ENCODE data around the gene RPL13.
"Not testable (repeated sequence)": the region's sequence is repeated elsewhere in the genome, so short reads cannot be mapped to it uniquely, and the experiment has no call there.

RPL13 gene

GRCh38 chr16:89570342-89570923 lies 10.0 kb downstream of the RPL13 start:
- H3K4me1 ChIP-seq (ENCODE audit: control insufficient read depth, insufficient read depth, low read depth, low read length), result peaks cover 26% of the 10 kb centered on the region
- no peak overlapping the region for H3K9ac ChIP-seq (ENCODE audit: low read length)
- H2BK15ac ChIP-seq (ENCODE audit: low read depth, poor library complexity, severe bottlenecking), result no peak overlapping the region
- 89% methylated on average over 25 of the region's 30 CpGs for WGBS
- H3K23ac ChIP-seq (ENCODE audit: low read length in 2 of 2), result no peak overlapping the region
- no peak overlapping the region for H2AK5ac ChIP-seq (ENCODE audit: low read length, severe bottlenecking)
- H2BK120ac ChIP-seq (ENCODE audit: low read depth, low read length), result no peak overlapping the region
- H3K4me3 ChIP-seq (ENCODE audit: insufficient read depth in 1 of 2, low read depth in 1 of 2, low read length in 2 of 2), result no peak overlapping the region
- no peaks in the 10 kb centered on the region for H3K79me1 ChIP-seq (replicated peaks; ENCODE audit: low read length, poor library complexity, severe bottlenecking)
- no peaks in the 10 kb centered on the region for H3K9me3 ChIP-seq (ENCODE audit: control insufficient read depth, low read length)
- H3K14ac ChIP-seq (ENCODE audit: low read length in 2 of 2), result no peak overlapping the region
- H2AFZ ChIP-seq (ENCODE audit: low read depth, low read length), result no peak overlapping the region
- no peak overlapping the region for H3K27ac ChIP-seq (ENCODE audit: low read length, poor library complexity, severe bottlenecking)
- H3K27me3 ChIP-seq (ENCODE audit: control insufficient read depth in 1 of 2, insufficient read depth in 1 of 2, low read length in 2 of 2), result peaks cover 9 to 47% of the 10 kb centered on the region in 2 experiments
- no peak for DNase-seq
- H3K36me3 ChIP-seq (ENCODE audit: control insufficient read depth in 1 of 2, insufficient read depth in 2 of 2, low read depth in 1 of 2, low read length in 2 of 2), result peaks cover 0 to 5% of the 10 kb centered on the region in 2 experiments
- H4K8ac ChIP-seq (ENCODE audit: low read length), result no peak overlapping the region
- no peak overlapping the region for H3K4me2 ChIP-seq (ENCODE audit: low read length, poor library complexity, severe bottlenecking)
- no peak overlapping the region for H2BK12ac ChIP-seq (ENCODE audit: low read length in 2 of 2)
- no peak overlapping the region for H2BK5ac ChIP-seq (ENCODE audit: low read depth, low read length, poor library complexity, severe bottlenecking)
- no peak overlapping the region for H4K91ac ChIP-seq (ENCODE audit: low read length)
- no peak overlapping the region for H3K4ac ChIP-seq (ENCODE audit: low read depth in 1 of 2, low read length in 2 of 2)
- H3K18ac ChIP-seq (ENCODE audit: low read depth in 1 of 2, low read length in 2 of 2), result no peak overlapping the region

DNA sequence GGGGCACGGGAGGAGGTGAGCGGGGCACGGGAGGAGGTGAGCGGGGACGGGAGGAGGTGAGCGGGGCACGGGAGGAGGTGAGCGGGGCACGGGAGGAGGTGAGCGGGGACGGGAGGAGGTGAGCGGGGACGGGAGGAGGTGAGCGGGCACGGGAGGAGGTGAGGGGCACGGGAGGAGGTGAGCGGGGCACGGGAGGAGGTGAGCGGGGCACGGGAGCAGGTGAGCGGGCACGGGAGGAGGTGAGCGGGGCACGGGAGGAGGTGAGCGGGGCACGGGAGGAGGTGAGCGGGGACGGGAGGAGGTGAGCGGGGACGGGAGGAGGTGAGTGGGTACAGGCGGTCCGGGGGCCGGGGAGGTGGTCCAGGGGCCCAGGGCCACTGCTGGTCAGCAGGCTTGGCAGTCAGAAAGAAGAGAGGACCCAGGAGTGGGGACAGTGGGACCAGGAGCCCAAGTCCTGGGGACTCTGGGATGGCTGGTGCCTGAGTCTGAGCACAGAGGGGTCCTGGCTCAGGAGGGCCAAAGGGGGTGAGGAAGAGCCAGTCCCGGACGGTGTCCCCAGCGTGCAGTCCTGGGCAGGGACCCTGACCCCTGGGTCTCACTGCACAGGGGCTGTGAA lies 10.6 kb downstream of the RPL13 start:
- not testable (repeated sequence) for H2AFZ ChIP-seq (ENCODE audit: low read depth, low read length); H2BK120ac ChIP-seq (ENCODE audit: low read depth, low read length); H2BK15ac ChIP-seq (ENCODE audit: low read depth, poor library complexity, severe bottlenecking); H2AK5ac ChIP-seq (ENCODE audit: low read length, severe bottlenecking); H2BK12ac ChIP-seq (ENCODE audit: low read length in 2 of 2); H3K9me3 ChIP-seq (ENCODE audit: control insufficient read depth, low read length); H4K8ac ChIP-seq (ENCODE audit: low read length); H3K4me2 ChIP-seq (ENCODE audit: low read length, poor library complexity, severe bottlenecking); H3K18ac ChIP-seq (ENCODE audit: low read depth in 1 of 2, low read length in 2 of 2); H3K14ac ChIP-seq (ENCODE audit: low read length in 2 of 2); H4K91ac ChIP-seq (ENCODE audit: low read length); H3K79me1 ChIP-seq (replicated peaks; ENCODE audit: low read length, poor library complexity, severe bottlenecking); H2BK5ac ChIP-seq (ENCODE audit: low read depth, low read length, poor library complexity, severe bottlenecking); H3K4ac ChIP-seq (ENCODE audit: low read depth in 1 of 2, low read length in 2 of 2); H3K27ac ChIP-seq (ENCODE audit: low read length, poor library complexity, severe bottlenecking); H3K9ac ChIP-seq (ENCODE audit: low read length); H3K23ac ChIP-seq (ENCODE audit: low read length in 2 of 2); H3K36me3 ChIP-seq (ENCODE audit: control insufficient read depth in 1 of 2, insufficient read depth in 2 of 2, low read depth in 1 of 2, low read length in 2 of 2); H3K4me3 ChIP-seq (ENCODE audit: insufficient read depth in 1 of 2, low read depth in 1 of 2, low read length in 2 of 2); DNase-seq
- whole genome bisulfite sequencing, result 96% methylated on average over 34 of the region's 36 CpGs
- Histone ChIP-seq H3K27me3 (ENCODE audit: control insufficient read depth in 1 of 2, insufficient read depth in 1 of 2, low read length in 2 of 2) (peaks cover 9 to 50% of the 10 kb centered on the region in 2 experiments), H3K4me1 (ENCODE audit: control insufficient read depth, insufficient read depth, low read depth, low read length) (peaks cover 25% of the 10 kb centered on the region)

GRCh38 chr16:89571636-89572035 lies 11.2 kb downstream of the RPL13 start:
- H4K8ac ChIP-seq (ENCODE audit: low read length), result no peak overlapping the region
- WGBS, result 94% methylated on average over 18 of the region's 18 CpGs
- H3K14ac ChIP-seq (ENCODE audit: low read length in 2 of 2), result no peak overlapping the region
- DNase-seq, result no peak
- H4K91ac ChIP-seq (ENCODE audit: low read length), result no peak overlapping the region
- peaks cover 9 to 55% of the 10 kb centered on the region in 2 experiments for H3K27me3 ChIP-seq (ENCODE audit: control insufficient read depth in 1 of 2, insufficient read depth in 1 of 2, low read length in 2 of 2)
- peak overlapping the region; percentile 12 for H2BK15ac ChIP-seq (ENCODE audit: low read depth, poor library complexity, severe bottlenecking)
- H3K9me3 ChIP-seq (ENCODE audit: control insufficient read depth, low read length), result no peaks in the 10 kb centered on the region
- no peak overlapping the region for H3K18ac ChIP-seq (ENCODE audit: low read depth in 1 of 2, low read length in 2 of 2)
- no peak overlapping the region for H3K4me2 ChIP-seq (ENCODE audit: low read length, poor library complexity, severe bottlenecking)
- H2AFZ ChIP-seq (ENCODE audit: low read depth, low read length), result no peak overlapping the region
- no peaks in the 10 kb centered on the region for H3K79me1 ChIP-seq (replicated peaks; ENCODE audit: low read length, poor library complexity, severe bottlenecking)
- H3K9ac ChIP-seq (ENCODE audit: low read length), result no peak overlapping the region
- no peak overlapping the region for H2BK12ac ChIP-seq (ENCODE audit: low read length in 2 of 2)
- H3K4me1 ChIP-seq (ENCODE audit: control insufficient read depth, insufficient read depth, low read depth, low read length), result peaks cover 27% of the 10 kb centered on the region
- H3K36me3 ChIP-seq (ENCODE audit: control insufficient read depth in 1 of 2, insufficient read depth in 2 of 2, low read depth in 1 of 2, low read length in 2 of 2), result peaks cover 0 to 3% of the 10 kb centered on the region in 2 experiments
- H3K23ac ChIP-seq (ENCODE audit: low read length in 2 of 2), result no peak overlapping the region
- H2AK5ac ChIP-seq (ENCODE audit: low read length, severe bottlenecking), result no peak overlapping the region
- no peak overlapping the region for H3K4ac ChIP-seq (ENCODE audit: low read depth in 1 of 2, low read length in 2 of 2)
- H3K4me3 ChIP-seq (ENCODE audit: insufficient read depth in 1 of 2, low read depth in 1 of 2, low read length in 2 of 2), result no peak overlapping the region
- no peak overlapping the region for H2BK5ac ChIP-seq (ENCODE audit: low read depth, low read length, poor library complexity, severe bottlenecking)
- H2BK120ac ChIP-seq (ENCODE audit: low read depth, low read length), result no peak overlapping the region
- no peak overlapping the region for H3K27ac ChIP-seq (ENCODE audit: low read length, poor library complexity, severe bottlenecking)

DNA sequence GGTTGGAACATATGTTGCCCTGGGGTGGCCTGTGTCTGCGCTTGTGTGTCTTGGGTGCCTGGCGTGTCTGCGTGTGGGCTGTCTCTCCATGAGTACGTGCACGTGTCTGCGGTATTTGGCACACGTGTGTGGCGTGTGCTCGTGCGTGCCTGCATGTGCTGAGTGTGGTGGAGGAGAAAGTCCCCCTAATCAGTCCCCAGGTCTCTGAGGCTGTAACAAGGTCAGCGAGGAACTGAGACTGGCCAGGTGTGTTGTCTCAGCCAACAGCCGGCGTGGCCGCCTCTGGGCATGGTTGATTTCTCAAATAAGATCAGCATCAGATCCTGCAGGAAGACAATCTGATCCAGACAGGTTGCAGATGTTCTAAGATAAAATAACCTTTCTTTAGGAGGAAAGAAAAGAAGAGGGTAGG lies 11.6 kb downstream of the RPL13 start:
- Histone ChIP-seq H2BK120ac (ENCODE audit: low read depth, low read length) (no peak overlapping the region), H3K9me3 (ENCODE audit: control insufficient read depth, low read length) (no peaks in the 10 kb centered on the region), H3K4me3 (ENCODE audit: insufficient read depth in 1 of 2, low read depth in 1 of 2, low read length in 2 of 2) (no peak overlapping the region), H2AFZ (ENCODE audit: low read depth, low read length) (no peak overlapping the region), H4K8ac (ENCODE audit: low read length) (no peak overlapping the region), H2BK15ac (ENCODE audit: low read depth, poor library complexity, severe bottlenecking) (no peak overlapping the region), H3K27ac (ENCODE audit: low read length, poor library complexity, severe bottlenecking) (no peak overlapping the region), H2BK12ac (ENCODE audit: low read length in 2 of 2) (no peak overlapping the region), H3K4me1 (ENCODE audit: control insufficient read depth, insufficient read depth, low read depth, low read length) (peaks cover 28% of the 10 kb centered on the region), H3K27me3 (ENCODE audit: control insufficient read depth in 1 of 2, insufficient read depth in 1 of 2, low read length in 2 of 2) (peaks cover 9 to 59% of the 10 kb centered on the region in 2 experiments), H2BK5ac (ENCODE audit: low read depth, low read length, poor library complexity, severe bottlenecking) (no peak overlapping the region), H3K23ac (ENCODE audit: low read length in 2 of 2) (no peak overlapping the region), H3K9ac (ENCODE audit: low read length) (no peak overlapping the region), H3K4me2 (ENCODE audit: low read length, poor library complexity, severe bottlenecking) (no peak overlapping the region), H4K91ac (ENCODE audit: low read length) (no peak overlapping the region), H3K4ac (ENCODE audit: low read depth in 1 of 2, low read length in 2 of 2) (no peak overlapping the region), H3K79me1 (replicated peaks; ENCODE audit: low read length, poor library complexity, severe bottlenecking) (no peaks in the 10 kb centered on the region), H3K18ac (ENCODE audit: low read depth in 1 of 2, low read length in 2 of 2) (no peak overlapping the region), H2AK5ac (ENCODE audit: low read length, severe bottlenecking) (no peak overlapping the region), H3K14ac (ENCODE audit: low read length in 2 of 2) (no peak overlapping the region), H3K36me3 (ENCODE audit: control insufficient read depth in 1 of 2, insufficient read depth in 2 of 2, low read depth in 1 of 2, low read length in 2 of 2) (peaks cover 0 to 3% of the 10 kb centered on the region in 2 experiments)
- WGBS, result 96% methylated on average over 14 of the region's 14 CpGs
- DNase-seq, result no peak

Data from mesenchymal stem cell (in vitro differentiated cells and primary cell).